Adrenal gland (tissue), 5 donors: ENCODE data around the gene HRAS.

Source experiments
- POLR2A ChIP-seq, 2 donors: fragments of 450-650 bp; IDR thresholded peaks; one replicate each; pipeline ENCODE4 v1.6.1; 2017; ENCODE audit warnings: antibody characterized with exemption in 2 of 2, mild to moderate bottlenecking in 2 of 2, moderate library complexity in 1 of 2
- TF ChIP-seq, protein P1 (sequence below), 6 experiments: fragments of 450-650 bp in 4 of 6; fragments of 200-600 bp in 2 of 6; sonication (generic) in 1 of 6; IDR thresholded peaks; 1 replicate in 5 of 6; 2 replicates in 1 of 6; pipeline versions ENCODE4 v1.5.1 to v1.8.0; 2016 to 2021; ENCODE audit warnings: antibody characterized with exemption in 6 of 6, mild to moderate bottlenecking in 2 of 6, moderate library complexity in 1 of 6
- donor health status: DM: no; HTN: no; CAD: no.

DNA sequence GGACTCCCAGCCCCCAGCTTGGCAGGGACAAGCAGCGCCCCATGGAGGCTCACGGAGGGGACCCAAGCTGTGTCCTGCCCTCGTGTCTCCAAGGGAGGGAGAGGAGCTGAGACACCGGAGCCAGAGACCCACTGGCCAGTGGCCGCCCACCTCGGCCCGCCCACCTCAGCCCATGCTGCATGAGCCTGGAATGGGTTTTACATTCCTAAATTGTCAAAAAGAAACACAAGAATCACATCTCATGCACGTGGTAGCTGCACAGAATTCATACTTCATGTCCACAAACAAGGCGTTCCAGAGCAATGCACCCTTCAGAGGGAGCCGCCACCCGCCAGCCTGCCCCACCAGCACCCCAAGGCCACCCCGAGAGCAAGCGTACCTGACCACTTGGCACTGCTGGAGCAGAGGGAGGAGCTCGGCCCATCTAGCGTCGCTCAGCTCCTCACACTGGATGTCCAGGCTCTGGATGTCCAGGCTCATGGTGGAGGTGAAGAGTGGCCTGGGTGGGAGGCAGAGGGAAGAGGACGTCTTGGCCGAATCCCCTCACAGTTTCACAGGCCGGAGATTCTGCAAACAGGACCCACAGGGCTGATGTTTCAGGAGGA, 33.6 kb downstream of the HRAS start:
- TF ChIP-seq, protein P1, sequence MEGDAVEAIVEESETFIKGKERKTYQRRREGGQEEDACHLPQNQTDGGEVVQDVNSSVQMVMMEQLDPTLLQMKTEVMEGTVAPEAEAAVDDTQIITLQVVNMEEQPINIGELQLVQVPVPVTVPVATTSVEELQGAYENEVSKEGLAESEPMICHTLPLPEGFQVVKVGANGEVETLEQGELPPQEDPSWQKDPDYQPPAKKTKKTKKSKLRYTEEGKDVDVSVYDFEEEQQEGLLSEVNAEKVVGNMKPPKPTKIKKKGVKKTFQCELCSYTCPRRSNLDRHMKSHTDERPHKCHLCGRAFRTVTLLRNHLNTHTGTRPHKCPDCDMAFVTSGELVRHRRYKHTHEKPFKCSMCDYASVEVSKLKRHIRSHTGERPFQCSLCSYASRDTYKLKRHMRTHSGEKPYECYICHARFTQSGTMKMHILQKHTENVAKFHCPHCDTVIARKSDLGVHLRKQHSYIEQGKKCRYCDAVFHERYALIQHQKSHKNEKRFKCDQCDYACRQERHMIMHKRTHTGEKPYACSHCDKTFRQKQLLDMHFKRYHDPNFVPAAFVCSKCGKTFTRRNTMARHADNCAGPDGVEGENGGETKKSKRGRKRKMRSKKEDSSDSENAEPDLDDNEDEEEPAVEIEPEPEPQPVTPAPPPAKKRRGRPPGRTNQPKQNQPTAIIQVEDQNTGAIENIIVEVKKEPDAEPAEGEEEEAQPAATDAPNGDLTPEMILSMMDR (IDR thresholded peaks at IDR 0.05), result no peak
- TF ChIP-seq POLR2A (IDR thresholded peaks at IDR 0.05), result no peak
